Osteoblast (primary cell): ENCODE data around the gene TPRG1L. TPM values are rescaled to one million over a fixed set of nuclear protein-coding genes. Genes with fewer than 3 reads are reported as not detected.

Source experiments
- DNase-seq: peaks from one replicate; pipeline ENCODE4 v3.0.0; 2011; ENCODE audit warnings: low spot score, mixed read lengths; ENCODE audit not compliant: insufficient read length; ENCODE audit errors: missing footprints
- H2AFZ ChIP-seq: 2 replicates; pipeline ENCODE4 v1.6.0; 2011; ENCODE audit warnings: mild to moderate bottlenecking, low read length
- H3K27ac ChIP-seq: 2 replicates; pipeline ENCODE4 v1.5.1; 2011; ENCODE audit warnings: mild to moderate bottlenecking, low read depth, low read length, moderate library complexity
- H3K27me3 ChIP-seq: 2 replicates; pipeline ENCODE4 v1.6.0; 2012; ENCODE audit warnings: mild to moderate bottlenecking, control low read depth, inconsistent platforms, low read length, moderate library complexity; ENCODE audit not compliant: insufficient read depth
- H3K36me3 ChIP-seq: 2 replicates; pipeline ENCODE4 v1.5.1; 2011; ENCODE audit warnings: mild to moderate bottlenecking, low read length, control low read depth, moderate library complexity; ENCODE audit not compliant: insufficient read depth
- H3K4me1 ChIP-seq: 2 replicates; pipeline ENCODE4 v1.5.1; 2011; ENCODE audit warnings: mild to moderate bottlenecking, low read length, control low read depth, moderate library complexity; ENCODE audit not compliant: insufficient read depth
- H3K4me2 ChIP-seq: 2 replicates; pipeline ENCODE4 v1.6.0; 2011; ENCODE audit warnings: mild to moderate bottlenecking, low read length; ENCODE audit not compliant: insufficient read depth
- H3K4me3 ChIP-seq: fragments of 200-600 bp; sonication (generic); 3 replicates; pipeline ENCODE4 v1.5.1; 2012; ENCODE audit warnings: mild to moderate bottlenecking, low read length, inconsistent platforms; ENCODE audit not compliant: insufficient read depth
- H3K79me2 ChIP-seq: 2 replicates; pipeline ENCODE4 v1.6.0; 2012; ENCODE audit warnings: mild to moderate bottlenecking, low read length, control low read depth, inconsistent platforms; ENCODE audit not compliant: insufficient read depth
- H3K9me3 ChIP-seq: 2 replicates; pipeline ENCODE4 v1.5.1; 2011; ENCODE audit warnings: low read depth, low read length, control low read depth
- H4K20me1 ChIP-seq: 2 replicates; pipeline ENCODE4 v1.6.0; 2012; ENCODE audit warnings: mild to moderate bottlenecking, low read length, control low read depth; ENCODE audit not compliant: insufficient read depth
- total RNA-seq: library from RNA; depleted of rRNA; stranded (reverse); fragments of >200 nt; gene quantifications from 2 replicates; pipeline ENCODE4 v1.2.3, GENCODE V29; 2012
- TF ChIP-seq, protein P1 (sequence below): IDR thresholded peaks from 2 replicates; pipeline ENCODE4 v1.5.1; 2011; ENCODE audit warnings: mild to moderate bottlenecking, low read depth, low read length, moderate library complexity; ENCODE audit errors: extremely low read depth

Gene TPRG1L
- total RNA-seq, 1 donor, result 35.8 TPM

DNA sequence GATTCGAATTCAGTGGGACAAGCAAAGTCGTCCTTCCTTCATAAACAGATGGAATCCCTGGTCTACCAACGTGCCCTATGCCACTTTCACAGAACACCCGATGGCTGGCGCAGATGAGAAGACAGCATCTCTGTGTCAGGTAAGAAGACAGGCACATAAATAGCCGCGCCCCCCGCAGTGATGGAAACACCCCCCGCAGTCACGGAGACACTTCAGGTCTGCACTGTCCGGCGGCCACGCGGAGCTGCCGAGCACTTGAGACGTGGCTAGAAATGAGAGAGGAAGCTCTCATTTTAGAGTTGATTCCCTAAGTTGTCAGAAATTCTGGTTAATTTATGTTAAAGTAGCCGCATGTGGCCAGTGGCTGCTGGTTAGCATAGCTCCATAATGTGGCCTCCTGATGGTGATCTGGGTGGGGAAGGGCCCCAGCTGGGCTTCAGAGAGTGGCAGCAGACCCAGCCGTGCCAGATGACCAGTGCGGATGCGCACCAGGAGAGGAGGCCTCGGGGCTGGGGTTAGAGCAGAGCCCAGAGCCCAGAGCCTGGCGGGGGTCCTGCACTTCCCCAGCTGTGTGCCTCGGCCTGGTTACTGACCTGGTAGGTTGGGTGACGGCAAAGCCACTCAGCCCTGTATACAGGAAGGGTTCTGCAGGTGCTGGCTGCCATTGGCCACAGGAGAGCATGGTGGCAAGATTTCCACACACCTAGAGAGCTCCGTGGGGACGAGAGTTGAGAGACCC lies 2.9 kb downstream of the TPRG1L start:
- TF ChIP-seq, protein P1, sequence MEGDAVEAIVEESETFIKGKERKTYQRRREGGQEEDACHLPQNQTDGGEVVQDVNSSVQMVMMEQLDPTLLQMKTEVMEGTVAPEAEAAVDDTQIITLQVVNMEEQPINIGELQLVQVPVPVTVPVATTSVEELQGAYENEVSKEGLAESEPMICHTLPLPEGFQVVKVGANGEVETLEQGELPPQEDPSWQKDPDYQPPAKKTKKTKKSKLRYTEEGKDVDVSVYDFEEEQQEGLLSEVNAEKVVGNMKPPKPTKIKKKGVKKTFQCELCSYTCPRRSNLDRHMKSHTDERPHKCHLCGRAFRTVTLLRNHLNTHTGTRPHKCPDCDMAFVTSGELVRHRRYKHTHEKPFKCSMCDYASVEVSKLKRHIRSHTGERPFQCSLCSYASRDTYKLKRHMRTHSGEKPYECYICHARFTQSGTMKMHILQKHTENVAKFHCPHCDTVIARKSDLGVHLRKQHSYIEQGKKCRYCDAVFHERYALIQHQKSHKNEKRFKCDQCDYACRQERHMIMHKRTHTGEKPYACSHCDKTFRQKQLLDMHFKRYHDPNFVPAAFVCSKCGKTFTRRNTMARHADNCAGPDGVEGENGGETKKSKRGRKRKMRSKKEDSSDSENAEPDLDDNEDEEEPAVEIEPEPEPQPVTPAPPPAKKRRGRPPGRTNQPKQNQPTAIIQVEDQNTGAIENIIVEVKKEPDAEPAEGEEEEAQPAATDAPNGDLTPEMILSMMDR, result no peak

GRCh38 chr1:3628445-3628844 lies 3.6 kb downstream of the TPRG1L start:
- H3K27me3 ChIP-seq, result no peaks in the 10 kb centered on the region
- no peak overlapping the region for H3K27ac ChIP-seq
- H3K36me3 ChIP-seq, result peaks cover 35% of the 10 kb centered on the region
- H3K4me1 ChIP-seq, result peaks cover 13% of the 10 kb centered on the region
- H3K4me3 ChIP-seq, result no peak overlapping the region
- peaks cover 22% of the 10 kb centered on the region for H3K79me2 ChIP-seq
- no peak overlapping the region for H3K4me2 ChIP-seq
- H2AFZ ChIP-seq, result no peak overlapping the region
- H3K9me3 ChIP-seq, result no peaks in the 10 kb centered on the region
- peaks cover 5% of the 10 kb centered on the region for H4K20me1 ChIP-seq
- TF ChIP-seq, protein P1, result no peak
- peak; percentile 48 for DNase-seq

More for the DNA sequence above, 2.9 kb downstream of the TPRG1L start:
- peaks cover 34% of the 10 kb centered on the region for H3K36me3 ChIP-seq
- no peak overlapping the region for H2AFZ ChIP-seq
- no peak overlapping the region for H3K27ac ChIP-seq
- no peak overlapping the region for H3K4me3 ChIP-seq
- peak; percentile 65 for DNase-seq
- H3K9me3 ChIP-seq, result no peaks in the 10 kb centered on the region
- H3K4me2 ChIP-seq, result no peak overlapping the region
- no peaks in the 10 kb centered on the region for H3K27me3 ChIP-seq
- peaks cover 5% of the 10 kb centered on the region for H4K20me1 ChIP-seq
- peaks cover 18% of the 10 kb centered on the region for H3K4me1 ChIP-seq
- H3K79me2 ChIP-seq, result peaks cover 29% of the 10 kb centered on the region

- Histone ChIP-seq H3K4me2 (no peak overlapping the region), H3K79me2 (peaks cover 11% of the 10 kb centered on the region), H3K27me3 (no peaks in the 10 kb centered on the region), H3K9me3 (no peaks in the 10 kb centered on the region), H3K27ac (no peak overlapping the region), H2AFZ (no peak overlapping the region), H4K20me1 (peaks cover 5% of the 10 kb centered on the region), H3K4me1 (peaks cover 5% of the 10 kb centered on the region), H3K4me3 (no peak overlapping the region), H3K36me3 (peaks cover 37% of the 10 kb centered on the region)
- TF ChIP-seq, protein P1, result no peak
- peak; percentile 29 for DNase-seq
Measured at GRCh38 chr1:3629561-3630160, 4.8 kb downstream of the TPRG1L start.

DNA sequence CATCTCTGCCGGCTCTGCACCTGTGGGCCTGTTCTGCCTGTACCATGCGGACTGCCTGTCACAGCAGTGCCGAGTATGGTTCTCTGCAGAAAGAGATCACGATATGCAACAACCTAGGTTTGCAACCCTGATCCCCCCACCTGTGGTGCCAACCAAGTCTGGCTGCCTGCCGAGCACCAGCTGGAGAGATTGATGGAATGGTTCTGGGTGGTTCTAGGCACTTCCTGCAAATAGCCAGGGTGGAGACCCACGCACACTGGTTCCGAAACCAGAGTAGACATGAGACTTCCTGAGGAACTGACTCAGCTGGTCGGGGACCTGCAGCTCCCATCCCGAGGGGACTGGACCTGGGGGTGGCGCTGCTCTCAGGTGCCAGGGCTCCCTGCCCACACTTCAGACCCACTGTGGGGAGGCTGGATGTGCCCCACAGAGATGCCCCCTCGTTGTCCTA lies 5.4 kb downstream of the TPRG1L start:
- H3K27me3 ChIP-seq, result no peaks in the 10 kb centered on the region
- no peak overlapping the region for H2AFZ ChIP-seq
- H3K79me2 ChIP-seq, result peaks cover 11% of the 10 kb centered on the region
- no peaks in the 10 kb centered on the region for H3K9me3 ChIP-seq
- H3K36me3 ChIP-seq, result peaks cover 42% of the 10 kb centered on the region
- no peak overlapping the region for H3K4me3 ChIP-seq
- H3K4me2 ChIP-seq, result no peak overlapping the region
- H3K4me1 ChIP-seq, result peaks cover 5% of the 10 kb centered on the region
- DNase-seq, result peak; percentile 46
- H3K27ac ChIP-seq, result no peak overlapping the region
- H4K20me1 ChIP-seq, result peaks cover 5% of the 10 kb centered on the region
- TF ChIP-seq, protein P1, result no peak
